ENCODE data around the gene DIP2A. TPM values are rescaled to one million over a fixed set of nuclear protein-coding genes. Genes with fewer than 3 reads are reported as not detected.

DIP2A gene
- total and polyA plus RNA-seq, 4 donors: 15.5 to 71.4 (median 28.7) TPM

DNA sequence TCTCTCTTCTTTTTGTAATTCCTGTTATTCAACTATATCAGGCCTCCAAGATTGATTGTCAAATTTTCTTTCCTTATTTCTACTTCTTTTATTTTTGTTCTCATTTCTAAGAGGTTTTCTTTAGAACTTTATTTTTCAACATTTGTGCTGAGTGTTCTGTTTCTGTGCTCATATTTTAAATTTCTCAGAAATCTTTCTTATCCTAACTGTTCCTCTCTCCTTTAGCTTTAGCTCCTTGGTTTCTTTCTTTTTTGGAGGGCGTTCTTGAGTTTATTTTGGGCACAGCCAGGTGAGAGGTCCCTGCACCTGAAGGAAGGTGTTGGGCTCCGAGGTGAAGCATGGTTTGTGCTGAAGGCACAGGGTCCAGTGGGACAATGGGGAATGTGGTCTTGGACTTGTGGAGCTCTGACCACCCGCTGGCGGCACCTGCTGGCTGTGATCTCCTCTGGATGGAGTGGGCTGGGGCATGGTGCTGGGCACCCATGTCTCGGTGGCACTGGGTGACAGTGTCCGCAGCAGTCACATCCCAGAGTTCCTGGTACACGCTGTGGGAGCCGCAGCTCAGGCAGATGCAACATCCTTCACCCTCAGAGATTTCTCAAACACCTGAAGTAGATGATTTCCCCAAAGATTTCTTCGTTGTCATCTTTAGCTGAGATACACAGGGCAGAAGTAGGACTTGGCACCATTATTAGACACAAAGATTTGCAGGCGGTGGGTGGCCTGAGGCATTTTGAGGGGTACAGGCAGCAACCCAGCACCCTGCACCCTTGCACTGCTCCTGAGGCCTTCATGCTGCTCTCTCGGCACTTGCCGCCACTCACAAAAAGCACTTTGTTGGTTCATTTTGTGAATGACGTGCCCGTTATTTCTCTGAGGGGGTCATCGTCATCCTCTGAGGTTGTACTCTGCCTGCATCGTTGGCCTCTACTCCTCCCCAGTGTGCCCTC, 38.2 kb upstream of the DIP2A start:
- no peaks in the 10 kb centered on the region for H3K27me3 ChIP-seq (ENCODE audit: control insufficient read depth in 3 of 3, insufficient read depth in 3 of 3, low read length in 2 of 3)
- TF ChIP-seq, protein P1, sequence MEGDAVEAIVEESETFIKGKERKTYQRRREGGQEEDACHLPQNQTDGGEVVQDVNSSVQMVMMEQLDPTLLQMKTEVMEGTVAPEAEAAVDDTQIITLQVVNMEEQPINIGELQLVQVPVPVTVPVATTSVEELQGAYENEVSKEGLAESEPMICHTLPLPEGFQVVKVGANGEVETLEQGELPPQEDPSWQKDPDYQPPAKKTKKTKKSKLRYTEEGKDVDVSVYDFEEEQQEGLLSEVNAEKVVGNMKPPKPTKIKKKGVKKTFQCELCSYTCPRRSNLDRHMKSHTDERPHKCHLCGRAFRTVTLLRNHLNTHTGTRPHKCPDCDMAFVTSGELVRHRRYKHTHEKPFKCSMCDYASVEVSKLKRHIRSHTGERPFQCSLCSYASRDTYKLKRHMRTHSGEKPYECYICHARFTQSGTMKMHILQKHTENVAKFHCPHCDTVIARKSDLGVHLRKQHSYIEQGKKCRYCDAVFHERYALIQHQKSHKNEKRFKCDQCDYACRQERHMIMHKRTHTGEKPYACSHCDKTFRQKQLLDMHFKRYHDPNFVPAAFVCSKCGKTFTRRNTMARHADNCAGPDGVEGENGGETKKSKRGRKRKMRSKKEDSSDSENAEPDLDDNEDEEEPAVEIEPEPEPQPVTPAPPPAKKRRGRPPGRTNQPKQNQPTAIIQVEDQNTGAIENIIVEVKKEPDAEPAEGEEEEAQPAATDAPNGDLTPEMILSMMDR (IDR thresholded peaks at IDR 0.05; ENCODE audit: control extremely low read depth, extremely low read depth): no peak
- H3K4me1 ChIP-seq (ENCODE audit: control insufficient read depth in 5 of 5, insufficient read depth in 5 of 5, low read length in 5 of 5): no peaks in the 10 kb centered on the region
- ATAC-seq (ENCODE audit: insufficient read depth, low FRiP score) (no peak), DNase-seq (no peak)
- H3K9ac ChIP-seq (ENCODE audit: insufficient read depth in 1 of 2, low read length in 2 of 2): no peak overlapping the region
- no peaks in the 10 kb centered on the region for H3K9me3 ChIP-seq (ENCODE audit: control insufficient read depth in 4 of 4, insufficient read depth in 3 of 4, low read length in 3 of 4)
- H3K4me3 ChIP-seq: no peak overlapping the region
- H3K36me3 ChIP-seq (ENCODE audit: control insufficient read depth in 4 of 4, insufficient read depth in 4 of 4, low read length in 4 of 4): peaks cover 5 to 35% (median 8%) of the 10 kb centered on the region in 4 donors
- H3K27ac ChIP-seq (ENCODE audit: low read depth in 1 of 2, low read length in 1 of 2): no peak overlapping the region
- WGBS, 2 donors: 94 to 96% methylated on average over 16 of the region's 16 CpGs

GRCh38 chr21:46421191-46421750, 37.4 kb upstream of the DIP2A start:
- WGBS, 2 donors: 96 to 97% methylated on average over 23 of the region's 23 CpGs
- H3K4me1 ChIP-seq (ENCODE audit: control insufficient read depth in 5 of 5, insufficient read depth in 5 of 5, low read length in 5 of 5): no peaks in the 10 kb centered on the region
- TF ChIP-seq, protein P1 (IDR thresholded peaks at IDR 0.05; ENCODE audit: control extremely low read depth, extremely low read depth): no peak
- H3K27me3 ChIP-seq (ENCODE audit: control insufficient read depth in 3 of 3, insufficient read depth in 3 of 3, low read length in 2 of 3): no peaks in the 10 kb centered on the region
- ATAC-seq (ENCODE audit: insufficient read depth, low FRiP score) (no peak), DNase-seq (no peak)
- no peak overlapping the region for H3K9ac ChIP-seq (ENCODE audit: insufficient read depth in 1 of 2, low read length in 2 of 2)
- H3K36me3 ChIP-seq (ENCODE audit: control insufficient read depth in 4 of 4, insufficient read depth in 4 of 4, low read length in 4 of 4): peaks cover 5 to 38% (median 8%) of the 10 kb centered on the region in 4 donors
- H3K27ac ChIP-seq (ENCODE audit: low read depth in 1 of 2, low read length in 1 of 2): no peak overlapping the region
- H3K4me3 ChIP-seq: no peak overlapping the region
- H3K9me3 ChIP-seq (ENCODE audit: control insufficient read depth in 4 of 4, insufficient read depth in 3 of 4, low read length in 3 of 4): no peaks in the 10 kb centered on the region

DNA sequence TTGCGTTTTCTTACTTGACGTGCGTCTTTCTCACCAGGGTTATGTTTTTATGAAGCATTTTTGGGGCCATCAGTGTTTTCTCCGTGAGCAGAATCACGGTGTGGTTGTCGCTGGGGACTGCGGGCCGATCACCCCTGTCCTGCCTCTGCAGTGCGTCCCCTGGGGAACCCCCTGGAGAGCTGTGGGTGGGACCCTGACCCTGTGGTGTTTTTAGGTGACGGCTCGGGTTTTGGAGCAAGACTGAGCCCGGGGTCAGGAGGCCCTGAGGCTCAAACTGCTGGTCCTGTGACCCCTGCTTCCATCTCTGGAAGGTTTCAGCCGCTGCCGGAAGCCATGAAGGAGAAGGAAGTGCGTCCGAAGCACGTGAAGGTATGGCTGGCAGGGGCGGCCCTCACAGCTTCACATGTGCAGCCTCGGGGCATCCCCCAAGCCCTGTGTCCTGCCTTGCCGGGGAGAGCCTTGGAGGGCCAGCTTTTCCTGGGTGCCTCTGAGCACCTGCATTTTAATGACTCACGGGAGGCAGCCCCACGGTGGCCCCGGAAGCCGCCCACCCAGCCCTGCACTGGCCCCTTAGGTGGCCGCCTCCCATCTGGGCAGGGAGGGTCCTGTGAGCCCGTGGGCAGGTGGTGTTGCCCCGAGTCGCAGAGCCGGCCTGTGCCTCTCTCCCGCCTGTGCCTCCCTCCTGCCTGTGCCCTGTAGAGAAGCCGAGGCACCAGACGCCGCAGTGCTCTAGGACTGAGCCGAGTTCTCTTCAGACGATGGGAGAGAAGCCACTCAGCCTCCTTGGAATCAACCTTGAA, 36.7 kb upstream of the DIP2A start:
- TF ChIP-seq, protein P1 (IDR thresholded peaks at IDR 0.05; ENCODE audit: control extremely low read depth, extremely low read depth): no peak
- Histone ChIP-seq H3K27ac (ENCODE audit: low read depth in 1 of 2, low read length in 1 of 2) (no peak overlapping the region), H3K9ac (ENCODE audit: insufficient read depth in 1 of 2, low read length in 2 of 2) (no peak overlapping the region), H3K27me3 (ENCODE audit: control insufficient read depth in 3 of 3, insufficient read depth in 3 of 3, low read length in 2 of 3) (no peaks in the 10 kb centered on the region), H3K4me1 (ENCODE audit: control insufficient read depth in 5 of 5, insufficient read depth in 5 of 5, low read length in 5 of 5) (no peaks in the 10 kb centered on the region), H3K9me3 (ENCODE audit: control insufficient read depth in 4 of 4, insufficient read depth in 3 of 4, low read length in 3 of 4) (no peaks in the 10 kb centered on the region), H3K36me3 (ENCODE audit: control insufficient read depth in 4 of 4, insufficient read depth in 4 of 4, low read length in 4 of 4) (peaks cover 4 to 34% (median 6%) of the 10 kb centered on the region in 4 donors), H3K4me3 (no peak overlapping the region)
- 94 to 97% methylated on average over 35 of the region's 35 CpGs for WGBS, 2 donors
- ATAC-seq (ENCODE audit: insufficient read depth, low FRiP score) (no peak), DNase-seq (no peak)
